ENCODE results near the gene WFS1. TPM values are rescaled to one million over a fixed set of nuclear protein-coding genes. Genes with fewer than 3 reads are reported as not detected.

Gene WFS1
- total RNA-seq, 2 experiments from 2014 or later, result 1.8 to 2.8 TPM

DNA sequence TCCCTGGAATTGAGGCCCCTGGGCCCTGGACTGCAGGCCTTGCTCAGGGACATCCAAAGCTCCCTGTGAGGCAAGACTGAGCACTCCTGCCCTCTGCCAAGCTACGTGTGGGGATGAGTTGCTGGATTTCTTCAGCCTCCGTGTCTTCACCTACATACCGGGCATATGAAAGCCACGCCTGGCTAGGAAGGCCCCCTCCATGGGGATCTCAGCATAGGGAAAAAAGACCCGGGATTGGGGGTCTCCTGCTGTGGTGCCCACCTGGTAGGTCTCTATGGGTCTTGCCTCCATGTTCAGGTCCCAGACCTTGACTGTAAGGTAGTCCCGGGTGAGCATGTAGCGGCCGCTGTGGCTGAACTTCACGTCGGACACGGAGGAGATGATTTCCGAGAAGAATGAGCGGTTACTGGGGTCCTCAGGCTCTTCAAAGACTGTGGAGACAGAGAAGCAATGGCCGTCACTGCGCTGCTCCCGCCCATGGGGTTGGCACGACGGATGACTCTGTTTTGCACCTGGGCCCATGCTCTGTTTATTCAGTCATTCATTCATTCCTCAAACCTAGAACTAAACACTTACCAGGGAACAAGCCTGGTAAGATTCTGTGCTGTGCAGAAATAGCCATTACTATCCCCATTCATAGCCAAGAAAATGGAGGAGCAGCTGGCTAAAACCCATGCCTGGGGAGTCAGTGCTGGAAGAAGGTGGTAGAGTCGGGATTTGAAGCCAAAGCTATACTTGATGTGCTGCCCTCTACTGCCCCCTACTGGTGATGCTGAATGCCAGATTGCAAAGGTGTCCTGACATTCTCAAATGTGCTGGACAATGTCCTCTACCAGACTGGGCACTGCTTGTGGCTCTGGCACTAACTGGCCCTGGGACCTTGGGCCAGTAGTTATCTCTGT is 63.9 kb downstream of the WFS1 start:
- H3K27ac Mint-ChIP-seq, result no peak overlapping the region
- intact Hi-C loops (cut with micrococcal nuclease), result no loop called here
- no peaks in the 10 kb centered on the region for H3K36me3 Mint-ChIP-seq (ENCODE audit: low read depth)
- no peak for ATAC-seq
- H3K4me1 Mint-ChIP-seq (ENCODE audit: low read depth), result peaks cover 11% of the 10 kb centered on the region
- no peaks in the 10 kb centered on the region for H3K9me3 Mint-ChIP-seq
- DNase-seq, result peak; percentile 39
- H3K4me3 Mint-ChIP-seq, result no peak overlapping the region
- ChIA-PET CTCF (interaction anchor here (0.6 to 7.6 kb wide), 11 partner anchors 10 to 335 kb away, joined by 3 to 304 read pairs (median 3); partner anchors contain the start of gene WFS1), POLR2A (no interaction called here)
- TF ChIP-seq, protein P1, sequence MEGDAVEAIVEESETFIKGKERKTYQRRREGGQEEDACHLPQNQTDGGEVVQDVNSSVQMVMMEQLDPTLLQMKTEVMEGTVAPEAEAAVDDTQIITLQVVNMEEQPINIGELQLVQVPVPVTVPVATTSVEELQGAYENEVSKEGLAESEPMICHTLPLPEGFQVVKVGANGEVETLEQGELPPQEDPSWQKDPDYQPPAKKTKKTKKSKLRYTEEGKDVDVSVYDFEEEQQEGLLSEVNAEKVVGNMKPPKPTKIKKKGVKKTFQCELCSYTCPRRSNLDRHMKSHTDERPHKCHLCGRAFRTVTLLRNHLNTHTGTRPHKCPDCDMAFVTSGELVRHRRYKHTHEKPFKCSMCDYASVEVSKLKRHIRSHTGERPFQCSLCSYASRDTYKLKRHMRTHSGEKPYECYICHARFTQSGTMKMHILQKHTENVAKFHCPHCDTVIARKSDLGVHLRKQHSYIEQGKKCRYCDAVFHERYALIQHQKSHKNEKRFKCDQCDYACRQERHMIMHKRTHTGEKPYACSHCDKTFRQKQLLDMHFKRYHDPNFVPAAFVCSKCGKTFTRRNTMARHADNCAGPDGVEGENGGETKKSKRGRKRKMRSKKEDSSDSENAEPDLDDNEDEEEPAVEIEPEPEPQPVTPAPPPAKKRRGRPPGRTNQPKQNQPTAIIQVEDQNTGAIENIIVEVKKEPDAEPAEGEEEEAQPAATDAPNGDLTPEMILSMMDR (IDR thresholded peaks at IDR 0.05), result peak; percentile 70
- peaks cover 22% of the 10 kb centered on the region for H3K27me3 Mint-ChIP-seq

- CTCF ChIA-PET, result interaction anchor here (1.0 to 1.5 kb wide), 3 partner anchors 9 to 336 kb away, joined by 3 to 8 read pairs (median 3); no protein-coding TSS in a partner anchor
- Mint-ChIP-seq H3K36me3 (ENCODE audit: low read depth) (no peaks in the 10 kb centered on the region), H3K4me1 (ENCODE audit: low read depth) (peaks cover 13% of the 10 kb centered on the region), H3K9me3 (no peaks in the 10 kb centered on the region), H3K27me3 (peaks cover 28% of the 10 kb centered on the region), H3K27ac (no peak overlapping the region), H3K4me3 (no peak overlapping the region)
- intact Hi-C loops (cut with micrococcal nuclease), result no loop called here
- POLR2A ChIA-PET, result no interaction called here
- ATAC-seq, result no peak
- TF ChIP-seq, protein P1 (IDR thresholded peaks at IDR 0.05), result no peak
- no peak for DNase-seq
Observed at GRCh38 chr4:6334203-6334887, 64.7 kb downstream of the WFS1 start.

- ChIA-PET CTCF (no interaction called here), POLR2A (no interaction called here)
- Mint-ChIP-seq H3K4me1 (ENCODE audit: low read depth) (peaks cover 13% of the 10 kb centered on the region), H3K4me3 (no peak overlapping the region), H3K9me3 (no peaks in the 10 kb centered on the region), H3K27ac (no peak overlapping the region), H3K36me3 (ENCODE audit: low read depth) (no peaks in the 10 kb centered on the region), H3K27me3 (peaks cover 32% of the 10 kb centered on the region)
- TF ChIP-seq, protein P1 (IDR thresholded peaks at IDR 0.05), result no peak
- ATAC-seq (no peak), DNase-seq (no peak)
- intact Hi-C loops (cut with micrococcal nuclease), result no loop called here
Observed at GRCh38 chr4:6335040-6335590, 65.5 kb downstream of the WFS1 start.

GRCh38 chr4:6336166-6336565 is 66.5 kb downstream of the WFS1 start:
- ATAC-seq (no peak), DNase-seq (no peak)
- Mint-ChIP-seq H3K9me3 (no peaks in the 10 kb centered on the region), H3K27me3 (peaks cover 38% of the 10 kb centered on the region), H3K36me3 (ENCODE audit: low read depth) (no peaks in the 10 kb centered on the region), H3K4me1 (ENCODE audit: low read depth) (peaks cover 13% of the 10 kb centered on the region), H3K4me3 (no peak overlapping the region), H3K27ac (no peak overlapping the region)
- POLR2A ChIA-PET, result no interaction called here
- TF ChIP-seq, protein P1 (IDR thresholded peaks at IDR 0.05), result no peak
- CTCF ChIA-PET, result interaction anchor here (1.2 kb wide), 1 partner anchor 9 kb away, joined by 4 read pairs; no protein-coding TSS in a partner anchor
- intact Hi-C loops (cut with micrococcal nuclease), result no loop called here

Measured in activated CD8-positive, alpha-beta T cell treated with anti-CD3 and anti-CD28 coated beads for 36 hours (primary cell).